Occipital lobe (tissue), 2 donors: ENCODE data around the gene GMPPB. TPM values are rescaled to one million over a fixed set of nuclear protein-coding genes. Genes with fewer than 3 reads are reported as not detected.

Experiments
- DNase-seq: peaks from one replicate; lab custom pipeline; 2025; lab: John Stamatoyannopoulos, UW
- total RNA-seq: library from RNA; depleted of rRNA; stranded (reverse); fragments of >200 nt; gene quantifications from one replicate; pipeline ENCODE4 v1.2.3, GENCODE V29; 2014

The GMPPB gene
- total RNA-seq, 1 donor from 2014 or later, result 10.6 TPM

- DNase-seq, result no peak
Observed at GRCh38 chr3:49729966-49730609, 6.3 kb upstream of the GMPPB start.

GRCh38 chr3:49727924-49728361 is 4.2 kb upstream of the GMPPB start:
- no peak for DNase-seq

GRCh38 chr3:49727154-49727923 is 3.6 kb upstream of the GMPPB start:
- no peak for DNase-seq

GRCh38 chr3:49725906-49726681 is 2.3 kb upstream of the GMPPB start:
- DNase-seq, result no peak

- DNase-seq, result no peak
Observed at GRCh38 chr3:49724586-49724985, 835 bp upstream of the GMPPB start.

- DNase-seq, result peak; percentile 39
Observed at GRCh38 chr3:49723296-49723627, 489 bp downstream of the GMPPB start.

- DNase-seq, result no peak
Observed at GRCh38 chr3:49722896-49723295, 855 bp downstream of the GMPPB start.

GRCh38 chr3:49721896-49722781 is 1.6 kb downstream of the GMPPB start:
- no peak for DNase-seq

- DNase-seq, result no peak
Observed at GRCh38 chr3:49721596-49721895, 2.2 kb downstream of the GMPPB start.

GRCh38 chr3:49720855-49721595 is 2.7 kb downstream of the GMPPB start:
- no peak for DNase-seq

- peak; percentile 94 for DNase-seq
Observed at GRCh38 chr3:49719214-49719884, 4.4 kb downstream of the GMPPB start, which contains the start of gene AMIGO3. TSS of gene AMIGO3 (minus strand) at chr3:49719684. CDS start at chr3:49719465, 219 bp downstream.

- no peak for DNase-seq
Observed at GRCh38 chr3:49718858-49719213, 4.9 kb downstream of the GMPPB start.

GRCh38 chr3:49717959-49718857 is 5.5 kb downstream of the GMPPB start:
- DNase-seq, result no peak

- DNase-seq, result no peak
Observed at GRCh38 chr3:49717211-49717958, 6.4 kb downstream of the GMPPB start.

GRCh38 chr3:49716691-49717210 is 7.0 kb downstream of the GMPPB start:
- no peak for DNase-seq

- no peak for DNase-seq
Observed at GRCh38 chr3:49716169-49716568, 7.6 kb downstream of the GMPPB start.

GRCh38 chr3:49715611-49716121 is 8.1 kb downstream of the GMPPB start:
- DNase-seq, result no peak
